Measurements from ENCODE around the gene NCOR2.

- no peak for TF ChIP-seq CTCF (IDR thresholded peaks at IDR 0.05; ENCODE audit: control extremely low read depth in 1 of 3, insufficient read depth in 1 of 3, low read depth in 1 of 3, low read length in 3 of 3)
- no peak for TF ChIP-seq SIX5 (IDR thresholded peaks at IDR 0.05; ENCODE audit: low read depth, low read length)
- no peak for TF ChIP-seq EZH2 (IDR thresholded peaks at IDR 0.05; ENCODE audit: low read depth, low read length, severe bottlenecking)
- TF ChIP-seq GABPA (IDR thresholded peaks at IDR 0.05; ENCODE audit: borderline replicate concordance, insufficient read depth, low read length): no peak
- no peak for TF ChIP-seq EGR1 (IDR thresholded peaks at IDR 0.05; ENCODE audit: borderline replicate concordance, low read depth, low read length)
- no peak for TF ChIP-seq CBX8 (IDR thresholded peaks at IDR 0.05; ENCODE audit: borderline replicate concordance, low read depth, low read length)
Measured at GRCh38 chr12:124582108-124582424, 14.7 kb upstream of the NCOR2 start.

All from H1 (cell line).